HG03097 (cell line): ENCODE data around the gene MYRF.

ENCODE experiments used
- ATAC-seq: cut with Tn5 transposase; IDR thresholded peaks from one replicate; pipeline ENCODE4 v1.9.1; 2021; ENCODE audit not compliant: unreplicated experiment, low FRiP score

MYRF gene

DNA sequence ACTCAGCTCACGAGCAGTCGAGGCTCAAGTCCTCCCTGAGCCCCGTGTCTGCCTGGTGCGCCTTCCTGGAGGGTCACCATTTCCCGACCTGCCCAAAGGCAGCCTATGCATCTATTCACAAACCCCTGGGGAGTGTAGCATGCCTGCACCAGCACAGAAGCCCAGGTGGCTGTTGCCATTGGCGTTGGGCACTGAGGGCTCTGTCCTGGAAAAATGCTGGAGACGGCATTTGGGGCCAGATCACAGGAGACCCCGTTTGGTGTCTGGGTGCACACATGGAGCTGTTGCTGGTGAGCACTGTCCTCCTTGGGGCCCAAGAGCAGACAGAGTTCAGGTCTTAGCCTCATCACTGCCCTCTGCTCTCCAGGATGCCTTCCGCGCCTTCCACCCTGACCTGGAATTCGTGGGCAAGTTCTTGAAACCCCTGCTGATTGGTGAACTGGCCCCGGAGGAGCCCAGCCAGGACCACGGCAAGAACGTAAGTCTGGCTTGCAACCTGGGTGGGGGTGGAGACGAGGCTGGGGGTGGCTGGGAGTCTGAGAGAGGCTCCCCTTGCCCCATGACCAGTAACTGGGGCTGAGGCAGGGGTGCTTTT, 85.1 kb downstream of the MYRF start:
- no peak for ATAC-seq
